ENCODE data around the gene POLR1F.

GRCh38 chr7:19707240-19707639, 1.6 kb downstream of the POLR1F start:
- TF ChIP-seq, protein P1, sequence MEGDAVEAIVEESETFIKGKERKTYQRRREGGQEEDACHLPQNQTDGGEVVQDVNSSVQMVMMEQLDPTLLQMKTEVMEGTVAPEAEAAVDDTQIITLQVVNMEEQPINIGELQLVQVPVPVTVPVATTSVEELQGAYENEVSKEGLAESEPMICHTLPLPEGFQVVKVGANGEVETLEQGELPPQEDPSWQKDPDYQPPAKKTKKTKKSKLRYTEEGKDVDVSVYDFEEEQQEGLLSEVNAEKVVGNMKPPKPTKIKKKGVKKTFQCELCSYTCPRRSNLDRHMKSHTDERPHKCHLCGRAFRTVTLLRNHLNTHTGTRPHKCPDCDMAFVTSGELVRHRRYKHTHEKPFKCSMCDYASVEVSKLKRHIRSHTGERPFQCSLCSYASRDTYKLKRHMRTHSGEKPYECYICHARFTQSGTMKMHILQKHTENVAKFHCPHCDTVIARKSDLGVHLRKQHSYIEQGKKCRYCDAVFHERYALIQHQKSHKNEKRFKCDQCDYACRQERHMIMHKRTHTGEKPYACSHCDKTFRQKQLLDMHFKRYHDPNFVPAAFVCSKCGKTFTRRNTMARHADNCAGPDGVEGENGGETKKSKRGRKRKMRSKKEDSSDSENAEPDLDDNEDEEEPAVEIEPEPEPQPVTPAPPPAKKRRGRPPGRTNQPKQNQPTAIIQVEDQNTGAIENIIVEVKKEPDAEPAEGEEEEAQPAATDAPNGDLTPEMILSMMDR (IDR thresholded peaks at IDR 0.05): no peak
- no peak for TF ChIP-seq POLR2AphosphoS5 (IDR thresholded peaks at IDR 0.05; ENCODE audit: low read depth, low read length)
- TF ChIP-seq TCF7L2 (IDR thresholded peaks at IDR 0.05; ENCODE audit: low read depth, low read length): no peak
- no peak for TF ChIP-seq SIN3A (IDR thresholded peaks at IDR 0.05; ENCODE audit: borderline replicate concordance, insufficient read depth, low read depth, low read length)
- TF ChIP-seq, protein P2, sequence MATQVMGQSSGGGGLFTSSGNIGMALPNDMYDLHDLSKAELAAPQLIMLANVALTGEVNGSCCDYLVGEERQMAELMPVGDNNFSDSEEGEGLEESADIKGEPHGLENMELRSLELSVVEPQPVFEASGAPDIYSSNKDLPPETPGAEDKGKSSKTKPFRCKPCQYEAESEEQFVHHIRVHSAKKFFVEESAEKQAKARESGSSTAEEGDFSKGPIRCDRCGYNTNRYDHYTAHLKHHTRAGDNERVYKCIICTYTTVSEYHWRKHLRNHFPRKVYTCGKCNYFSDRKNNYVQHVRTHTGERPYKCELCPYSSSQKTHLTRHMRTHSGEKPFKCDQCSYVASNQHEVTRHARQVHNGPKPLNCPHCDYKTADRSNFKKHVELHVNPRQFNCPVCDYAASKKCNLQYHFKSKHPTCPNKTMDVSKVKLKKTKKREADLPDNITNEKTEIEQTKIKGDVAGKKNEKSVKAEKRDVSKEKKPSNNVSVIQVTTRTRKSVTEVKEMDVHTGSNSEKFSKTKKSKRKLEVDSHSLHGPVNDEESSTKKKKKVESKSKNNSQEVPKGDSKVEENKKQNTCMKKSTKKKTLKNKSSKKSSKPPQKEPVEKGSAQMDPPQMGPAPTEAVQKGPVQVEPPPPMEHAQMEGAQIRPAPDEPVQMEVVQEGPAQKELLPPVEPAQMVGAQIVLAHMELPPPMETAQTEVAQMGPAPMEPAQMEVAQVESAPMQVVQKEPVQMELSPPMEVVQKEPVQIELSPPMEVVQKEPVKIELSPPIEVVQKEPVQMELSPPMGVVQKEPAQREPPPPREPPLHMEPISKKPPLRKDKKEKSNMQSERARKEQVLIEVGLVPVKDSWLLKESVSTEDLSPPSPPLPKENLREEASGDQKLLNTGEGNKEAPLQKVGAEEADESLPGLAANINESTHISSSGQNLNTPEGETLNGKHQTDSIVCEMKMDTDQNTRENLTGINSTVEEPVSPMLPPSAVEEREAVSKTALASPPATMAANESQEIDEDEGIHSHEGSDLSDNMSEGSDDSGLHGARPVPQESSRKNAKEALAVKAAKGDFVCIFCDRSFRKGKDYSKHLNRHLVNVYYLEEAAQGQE (IDR thresholded peaks at IDR 0.05; ENCODE audit: insufficient read depth in 1 of 2, low read depth in 2 of 2, low read length in 1 of 2): no peak
